Hepatocyte (in vitro differentiated cells): ENCODE measurements around the gene VAPB.
"Not testable (repeated sequence)": the region's sequence is repeated elsewhere in the genome, so short reads cannot be mapped to it uniquely, and the experiment has no call there.

Experiments used
- CTCF ChIP-seq: fragments of 200-600 bp; sonication (generic); IDR thresholded peaks from 2 replicates; pipeline ENCODE4 v1.5.1; 2016; ENCODE audit warnings: antibody characterized with exemption, mild to moderate bottlenecking; ENCODE audit not compliant: poor library complexity
- EZH2 ChIP-seq: fragments of 200-600 bp; sonication (generic); IDR thresholded peaks from 2 replicates; pipeline ENCODE4 v1.6.1; 2016; ENCODE audit warnings: antibody characterized with exemption, mild to moderate bottlenecking, borderline replicate concordance
- EZH2phosphoT487 ChIP-seq: fragments of 200-600 bp; sonication (generic); IDR thresholded peaks from one replicate; pipeline ENCODE4 v1.6.1; 2018; ENCODE audit warnings: antibody characterized with exemption, mild to moderate bottlenecking, low read depth, moderate library complexity; ENCODE audit not compliant: unreplicated experiment, severe bottlenecking

GRCh38 chr20:58373296-58373695 is 15.7 kb upstream of the VAPB start:
- TF ChIP-seq CTCF, EZH2, EZH2phosphoT487: not testable (repeated sequence)
